Muscle of leg (tissue), 11 donors: ENCODE measurements around the gene EHMT1. TPM values are rescaled to one million over a fixed set of nuclear protein-coding genes. Genes with fewer than 3 reads are reported as not detected.

Experiments used
- DNase-seq: peaks from one replicate; pipeline ENCODE4 v3.0.0; 2013
- H3K27ac ChIP-seq: one replicate; pipeline ENCODE4 v1.5.1; 2013; ENCODE audit warnings: mild to moderate bottlenecking, low read length, control low read depth
- H3K27me3 ChIP-seq: one replicate; pipeline ENCODE4 v1.6.1; 2013; ENCODE audit warnings: low read length; ENCODE audit not compliant: control insufficient read depth, insufficient read depth
- H3K36me3 ChIP-seq: one replicate; pipeline ENCODE4 v1.6.1; 2013; ENCODE audit warnings: low read length; ENCODE audit not compliant: control insufficient read depth, insufficient read depth
- H3K4me1 ChIP-seq: one replicate; pipeline ENCODE4 v1.6.1; 2013; ENCODE audit warnings: low read length; ENCODE audit not compliant: control insufficient read depth, insufficient read depth
- H3K4me3 ChIP-seq: one replicate; pipeline ENCODE4 v1.5.1; 2013; ENCODE audit warnings: low read length, control low read depth
- H3K9me3 ChIP-seq: replicated peaks from 2 replicates; pipeline ENCODE4 v1.6.1; 2013; ENCODE audit warnings: low read depth, low read length; ENCODE audit not compliant: control insufficient read depth
- WGBS: methylation state at CpG from one replicate; pipeline ENCODE4 v1.1.5; 2013; ENCODE audit warnings: missing lambda C conversion rate; ENCODE audit not compliant: insufficient coverage; 5-methylcytosine and 5-hydroxymethylcytosine counted together
- polyA plus RNA-seq, 8 donors: library from polyadenylated mRNA; unstranded; fragments of 120-200 nt; gene quantifications; one replicate each; pipeline versions ENCODE4 v1.2.1 to v1.2.3, GENCODE V29; 2013; ENCODE audit warnings: inconsistent platforms in 1 of 8, low replicate concordance in 1 of 8; ENCODE audit not compliant: insufficient read length in 8 of 8, insufficient read depth in 1 of 8
- total RNA-seq: library from RNA; stranded (reverse); fragments of 120-200 nt; gene quantifications from one replicate; pipeline ENCODE4 v1.2.4, GENCODE V29; 2013

The EHMT1 gene
- total and polyA plus RNA-seq, 9 donors = 29.9 to 59.7 (median 47.7) TPM

GRCh38 chr9:137817236-137818200, 198.7 kb downstream of the EHMT1 start:
- H3K4me1 ChIP-seq = no peaks in the 10 kb centered on the region
- H3K27me3 ChIP-seq = no peaks in the 10 kb centered on the region
- peaks cover 8% of the 10 kb centered on the region for H3K9me3 ChIP-seq
- 97% methylated on average over 34 of the region's 35 CpGs for WGBS
- H3K4me3 ChIP-seq = no peak overlapping the region
- no peak for DNase-seq
- H3K36me3 ChIP-seq = peaks cover 72% of the 10 kb centered on the region
- H3K27ac ChIP-seq = no peak overlapping the region

- H3K27me3 ChIP-seq = no peaks in the 10 kb centered on the region
- no peak for DNase-seq
- H3K36me3 ChIP-seq = peaks cover 68% of the 10 kb centered on the region
- H3K9me3 ChIP-seq = peaks cover 8% of the 10 kb centered on the region
- no peak overlapping the region for H3K27ac ChIP-seq
- H3K4me3 ChIP-seq = no peak overlapping the region
- WGBS = 100% methylated on average over 1 of the region's 23 CpGs
- H3K4me1 ChIP-seq = no peaks in the 10 kb centered on the region
Observed at GRCh38 chr9:137818286-137818685, 199.5 kb downstream of the EHMT1 start.

DNA sequence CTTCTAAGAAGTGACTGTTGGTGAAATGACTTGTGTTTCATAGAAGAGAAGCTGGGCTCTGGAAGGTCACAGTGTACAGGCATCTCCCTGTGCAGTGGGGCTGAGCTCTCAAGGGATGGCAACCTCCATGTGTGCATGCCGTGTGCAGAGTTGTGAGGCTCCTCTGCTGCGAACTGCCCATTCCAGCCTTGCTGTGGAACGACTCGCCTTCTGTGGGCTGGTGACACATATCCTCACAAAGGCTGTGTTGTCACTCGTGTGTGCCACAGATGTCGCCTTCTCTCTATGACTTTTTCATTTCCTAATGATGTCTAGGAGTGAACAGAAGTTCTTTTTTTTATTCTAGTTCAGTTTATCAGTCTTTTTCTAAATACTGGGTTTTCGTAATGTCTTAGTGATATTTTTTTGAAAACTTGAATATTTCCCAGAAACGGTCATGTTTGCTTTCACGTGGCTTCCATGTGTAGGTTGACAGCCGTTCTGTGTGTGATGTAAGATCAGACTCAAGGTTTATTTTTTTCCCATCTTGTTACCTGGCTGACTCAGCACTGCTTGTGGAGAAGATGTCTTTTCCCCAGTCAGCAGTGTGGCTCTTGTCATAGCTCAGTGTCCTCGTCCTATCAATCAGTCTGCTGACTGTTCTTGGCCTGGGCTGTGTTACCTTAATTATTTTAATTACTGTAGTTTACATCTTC, 201.5 kb downstream of the EHMT1 start:
- Histone ChIP-seq H3K4me1 (no peaks in the 10 kb centered on the region), H3K27ac (no peak overlapping the region), H3K36me3 (peaks cover 62% of the 10 kb centered on the region), H3K4me3 (no peak overlapping the region), H3K9me3 (peaks cover 8% of the 10 kb centered on the region), H3K27me3 (no peaks in the 10 kb centered on the region)
- no peak for DNase-seq
- WGBS = 91% methylated on average over 6 of the region's 11 CpGs

- Histone ChIP-seq H3K4me1 (no peaks in the 10 kb centered on the region), H3K27ac (no peak overlapping the region), H3K27me3 (no peaks in the 10 kb centered on the region), H3K4me3 (no peak overlapping the region), H3K9me3 (peaks cover 10% of the 10 kb centered on the region), H3K36me3 (peaks cover 52% of the 10 kb centered on the region)
- WGBS = 96% methylated on average over 3 of the region's 10 CpGs
- DNase-seq = no peak
Observed at GRCh38 chr9:137823986-137824771, 205.4 kb downstream of the EHMT1 start.

DNA sequence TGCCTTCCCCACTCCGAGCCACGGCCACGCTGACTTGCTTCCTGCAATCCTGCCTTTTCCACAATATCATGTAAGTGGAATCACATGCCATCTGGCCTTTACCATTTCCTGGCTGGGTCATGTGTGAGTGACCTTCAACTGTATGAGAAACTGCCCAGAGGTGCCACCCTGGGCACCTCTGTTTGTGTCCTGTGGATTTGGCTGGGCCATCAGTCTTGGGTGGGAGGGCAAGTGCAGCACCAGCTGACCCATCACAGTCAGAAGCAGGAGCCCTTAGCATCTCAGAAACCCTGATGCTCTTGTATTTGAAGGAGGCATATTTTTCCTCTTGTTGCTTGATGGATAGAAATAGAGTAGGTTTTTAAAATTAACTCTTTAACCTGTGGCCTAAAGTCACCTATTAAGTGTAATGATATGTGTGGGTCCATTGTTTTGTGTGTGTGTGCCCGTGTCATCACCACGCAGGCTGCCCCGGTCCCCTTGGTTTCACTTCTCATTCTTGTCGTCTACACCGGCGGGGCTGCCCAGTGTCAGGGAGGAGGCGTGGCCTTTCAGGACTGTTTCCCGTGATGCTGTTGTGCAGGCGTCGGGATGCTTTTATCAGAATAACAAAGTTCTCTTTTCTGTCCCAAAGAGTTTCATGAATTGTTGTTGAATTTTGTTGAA, 206.7 kb downstream of the EHMT1 start:
- peaks cover 50% of the 10 kb centered on the region for H3K36me3 ChIP-seq
- H3K4me1 ChIP-seq = no peaks in the 10 kb centered on the region
- H3K27ac ChIP-seq = no peak overlapping the region
- H3K27me3 ChIP-seq = no peaks in the 10 kb centered on the region
- 94% methylated on average over 8 of the region's 13 CpGs for WGBS
- H3K9me3 ChIP-seq = peaks cover 10% of the 10 kb centered on the region
- no peak for DNase-seq
- H3K4me3 ChIP-seq = no peak overlapping the region

GRCh38 chr9:137827908-137828526, 209.2 kb downstream of the EHMT1 start:
- DNase-seq = no peak
- H3K4me1 ChIP-seq = no peaks in the 10 kb centered on the region
- H3K4me3 ChIP-seq = no peak overlapping the region
- whole genome bisulfite sequencing = 97% methylated on average over 19 of the region's 20 CpGs
- no peak overlapping the region for H3K27ac ChIP-seq
- H3K9me3 ChIP-seq = peaks cover 3% of the 10 kb centered on the region
- peaks cover 58% of the 10 kb centered on the region for H3K36me3 ChIP-seq
- no peaks in the 10 kb centered on the region for H3K27me3 ChIP-seq

DNA sequence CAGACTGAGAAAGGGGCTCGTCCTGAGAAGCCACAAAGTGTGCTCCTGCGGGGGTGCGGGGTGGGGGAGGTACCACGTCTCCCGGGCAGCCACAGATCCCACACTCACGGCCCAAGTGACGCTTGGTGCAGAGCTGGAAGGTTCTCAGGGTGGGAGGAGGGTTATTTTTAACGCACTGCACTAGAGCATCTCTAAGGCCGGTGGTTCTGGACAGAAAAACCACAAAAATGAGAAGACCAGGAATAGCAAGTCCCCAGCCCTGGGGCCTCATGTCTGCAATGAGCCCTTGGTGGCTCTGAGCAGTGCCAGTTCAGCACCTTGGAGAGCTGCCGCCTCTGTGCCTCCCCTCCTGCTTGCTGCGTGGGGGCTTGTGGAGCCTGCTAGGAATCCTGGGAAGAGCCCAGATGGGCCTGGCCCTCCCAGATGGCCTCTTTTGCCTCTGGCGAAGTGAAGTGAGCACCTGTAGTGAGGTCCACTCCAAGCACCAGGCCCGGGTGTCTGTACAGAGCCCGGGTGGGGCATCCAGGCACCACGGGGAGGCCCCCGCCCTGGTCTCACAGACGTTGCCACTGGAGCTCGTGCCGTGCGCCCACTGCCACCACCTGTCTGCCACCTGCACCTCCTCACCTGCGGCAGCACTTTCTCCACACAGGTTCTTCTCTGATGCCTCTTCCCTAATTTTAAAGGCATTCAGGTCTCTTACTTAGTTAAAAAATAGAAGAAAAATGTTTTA, 209.9 kb downstream of the EHMT1 start:
- Histone ChIP-seq H3K36me3 (peaks cover 65% of the 10 kb centered on the region), H3K27me3 (no peaks in the 10 kb centered on the region), H3K4me1 (no peaks in the 10 kb centered on the region), H3K9me3 (peaks cover 3% of the 10 kb centered on the region), H3K27ac (no peak overlapping the region), H3K4me3 (no peak overlapping the region)
- peak; percentile 41 for DNase-seq
- whole genome bisulfite sequencing = 81% methylated on average over 21 of the region's 21 CpGs

DNA sequence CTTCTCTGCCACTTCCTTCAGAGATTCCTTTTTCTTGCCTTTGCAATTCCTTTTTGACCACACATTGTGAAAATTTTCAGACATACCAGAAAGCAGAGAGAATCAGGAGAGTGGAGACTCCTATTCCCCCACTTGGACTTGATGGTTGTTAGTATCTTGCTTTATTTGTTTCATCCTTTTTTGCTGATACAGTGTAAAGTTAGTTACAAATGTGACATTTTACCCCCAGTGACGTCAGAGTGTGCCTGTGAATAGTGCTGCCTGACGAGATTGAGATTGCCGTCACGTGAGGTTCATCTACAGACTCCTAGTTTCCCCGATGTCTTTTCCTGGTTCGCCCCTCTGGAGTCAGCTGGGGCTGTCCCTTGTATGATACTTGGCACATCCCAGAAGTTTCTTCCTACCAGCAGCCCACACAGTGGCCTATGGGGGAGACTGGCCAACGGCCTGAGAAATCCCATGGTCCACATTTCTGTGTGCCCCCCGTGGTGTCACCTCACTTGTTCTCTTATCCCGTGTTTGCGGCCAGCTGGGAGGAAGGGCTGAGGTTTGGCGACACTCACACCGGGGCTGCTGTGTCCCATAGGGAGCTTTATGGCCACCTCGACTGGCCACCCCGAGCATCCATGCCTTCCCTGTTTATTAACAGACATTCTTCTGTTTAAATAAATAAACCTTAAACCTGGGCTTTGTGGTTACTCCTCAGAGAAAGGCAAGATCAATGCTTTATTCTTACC, 210.6 kb downstream of the EHMT1 start:
- 87% methylated on average over 9 of the region's 14 CpGs for WGBS
- no peak for DNase-seq
- peaks cover 66% of the 10 kb centered on the region for H3K36me3 ChIP-seq
- no peak overlapping the region for H3K4me3 ChIP-seq
- no peak overlapping the region for H3K27ac ChIP-seq
- peaks cover 3% of the 10 kb centered on the region for H3K9me3 ChIP-seq
- no peaks in the 10 kb centered on the region for H3K27me3 ChIP-seq
- H3K4me1 ChIP-seq = no peaks in the 10 kb centered on the region
